Cortex of kidney (tissue), 1 donor: ENCODE results near the gene H19.

Experiments used
- DNase-seq: peaks from one replicate; lab custom pipeline; 2025; lab: John Stamatoyannopoulos, UW

H19 gene

DNA sequence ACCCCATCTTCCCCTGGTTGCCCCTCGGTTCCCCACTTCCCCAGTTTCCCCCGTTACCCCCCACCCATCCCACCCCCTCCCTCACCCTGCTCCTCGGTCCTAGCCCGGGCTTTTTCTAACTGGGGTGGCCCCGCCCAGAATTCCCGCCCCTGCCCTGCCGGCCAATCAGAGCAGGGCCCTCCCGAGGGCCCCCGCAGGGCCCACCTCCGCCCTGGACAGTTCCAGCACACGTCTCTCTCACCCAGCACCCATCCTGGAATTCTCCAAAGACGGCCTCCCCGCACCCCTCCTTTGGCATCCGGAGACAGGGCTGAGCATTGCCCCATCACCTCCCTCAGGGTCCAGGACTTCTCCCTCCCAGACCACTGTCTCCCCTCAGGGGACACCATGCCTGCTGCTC is at the start of gene H19:
H19 (minus strand) TSS at position 88 of the 400 bp plus-strand sequence.
- no peak for DNase-seq

DNA sequence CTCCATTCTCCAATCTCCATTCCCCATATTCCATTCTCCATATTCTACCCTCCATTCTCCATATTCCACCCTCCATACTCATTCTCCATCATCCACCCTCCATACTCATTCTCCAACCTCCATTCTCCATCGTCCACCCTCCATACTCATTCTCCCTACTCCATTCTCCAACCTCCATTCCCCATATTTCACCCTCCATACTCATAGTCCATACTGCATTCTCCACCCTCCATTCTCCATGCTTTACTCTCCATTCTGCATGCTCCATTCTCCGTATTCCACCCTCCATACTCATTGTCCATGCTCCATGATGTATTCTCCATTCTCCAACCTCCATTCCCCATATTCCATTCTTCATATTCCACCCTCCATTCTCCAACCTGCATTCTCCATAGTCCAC is 44.3 kb upstream of the H19 start:
- no peak for DNase-seq

DNA sequence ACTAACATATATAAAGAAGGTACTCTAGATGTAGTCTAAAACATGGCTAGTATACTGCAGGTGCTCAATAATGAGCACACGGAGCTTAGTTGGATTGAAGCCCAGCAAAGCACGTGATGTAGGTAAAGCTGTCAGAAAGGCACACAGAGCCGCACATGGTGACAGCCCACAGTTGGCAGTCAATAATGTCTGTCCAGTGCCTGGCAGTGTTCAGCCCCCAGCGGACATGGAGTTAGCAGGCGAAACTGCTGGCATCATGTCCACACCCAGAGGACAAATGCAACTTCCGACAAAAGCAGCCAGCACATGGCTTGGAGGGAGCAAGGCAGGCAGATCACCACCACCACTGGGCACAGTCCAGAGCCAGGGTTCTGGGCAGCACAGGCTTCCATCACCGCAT is 43.5 kb upstream of the H19 start:
- DNase-seq: no peak

DNA sequence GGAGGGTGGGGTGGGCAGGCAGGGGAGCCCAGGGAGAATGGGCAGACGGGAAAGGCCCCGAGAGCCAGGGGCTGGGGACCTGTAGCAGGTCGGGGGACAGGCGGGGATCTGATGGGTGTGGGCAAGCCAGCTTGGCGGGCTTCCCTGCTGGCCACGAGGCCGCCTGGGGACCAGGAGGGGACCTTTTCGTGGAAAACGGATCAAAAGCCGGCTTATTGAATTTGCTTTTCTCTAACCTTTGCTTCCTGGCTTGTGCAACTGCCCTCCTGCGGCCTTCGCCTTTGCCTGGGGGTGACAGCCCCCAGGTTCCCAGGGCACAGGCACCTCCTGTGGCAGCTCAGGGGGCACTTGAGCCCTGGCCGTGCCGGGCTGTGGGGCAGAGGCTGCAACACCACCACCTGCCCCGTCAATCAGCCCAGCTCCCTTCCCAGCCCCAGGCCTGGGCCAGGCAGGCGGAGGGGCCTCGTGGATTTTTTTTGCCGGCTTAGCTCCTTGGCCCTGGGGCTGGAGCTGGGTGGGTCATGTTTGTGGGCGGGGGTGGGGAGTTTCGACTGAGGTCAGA is 41.6 kb upstream of the H19 start:
- no peak for DNase-seq

DNA sequence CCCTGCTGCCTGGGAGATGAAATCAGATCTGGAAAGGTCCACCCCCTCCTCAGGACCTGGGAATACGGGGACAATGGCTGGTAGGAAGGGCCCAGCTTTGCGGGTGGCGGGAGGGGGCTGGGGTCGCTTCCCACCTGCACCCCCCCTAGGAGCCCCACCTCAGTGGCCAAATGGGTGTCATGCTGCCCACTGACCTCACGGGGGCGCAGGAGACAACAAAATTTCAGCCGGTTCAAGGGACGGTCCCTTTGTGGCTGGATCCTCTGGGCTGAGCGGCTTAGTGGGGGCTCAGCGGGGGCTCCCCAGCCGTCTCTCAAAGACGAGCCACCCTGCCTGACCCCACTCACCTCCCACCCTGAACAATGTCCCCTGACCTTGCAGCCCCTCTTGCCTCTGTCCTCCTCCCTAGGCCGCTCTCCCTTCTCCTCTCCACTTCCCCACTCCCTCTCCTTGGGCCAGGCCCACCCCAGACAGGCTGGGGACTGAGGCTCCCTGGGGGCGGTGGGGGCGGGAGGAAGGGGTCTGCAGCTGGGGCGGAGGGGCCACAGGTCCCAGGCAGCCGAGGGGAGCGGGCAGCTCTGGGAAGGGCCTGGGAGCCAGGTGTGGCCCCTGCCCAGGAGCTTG is 39.3 kb upstream of the H19 start:
- no peak for DNase-seq

DNA sequence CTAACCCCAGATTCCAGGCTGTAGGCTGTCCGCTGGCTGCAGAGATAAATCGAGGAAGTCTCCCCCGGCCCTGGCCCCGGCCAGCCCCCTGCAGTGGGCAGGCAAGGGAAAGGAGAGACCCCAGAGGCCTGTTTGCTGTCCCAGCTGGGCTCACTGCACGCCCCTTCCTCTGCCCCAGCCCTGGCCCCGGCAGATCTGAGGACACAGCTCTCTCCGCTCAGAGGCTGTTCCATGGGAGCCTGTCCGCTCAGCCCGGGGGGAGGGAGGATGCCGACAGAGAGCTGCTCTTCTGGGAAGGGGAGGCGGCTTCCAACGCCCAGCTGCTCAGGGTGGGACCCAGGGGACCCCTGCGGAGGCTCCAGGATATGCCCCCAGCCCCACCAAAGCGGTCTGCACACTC is 37.7 kb upstream of the H19 start:
- DNase-seq: no peak

DNA sequence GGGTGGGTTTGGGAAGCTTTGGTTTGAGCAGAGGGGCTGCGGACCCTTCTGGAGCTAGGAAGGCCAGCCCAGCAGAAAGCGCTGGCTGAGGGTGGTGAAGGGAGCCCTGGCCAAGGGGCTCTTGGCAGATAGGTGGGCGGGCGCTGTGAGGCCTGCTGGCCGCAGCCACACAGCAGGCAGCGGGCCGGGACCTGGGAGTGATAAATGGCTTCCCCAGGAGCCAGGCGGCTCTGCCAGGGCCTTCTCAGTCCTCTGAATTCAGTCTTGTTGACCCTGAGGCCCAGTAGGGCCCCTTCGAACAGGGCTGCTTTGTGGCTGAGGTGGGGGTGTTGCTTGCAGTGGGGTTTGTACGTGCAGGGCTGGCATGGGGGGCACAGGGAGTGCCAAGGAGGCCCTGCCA is 33.4 kb upstream of the H19 start:
- no peak for DNase-seq

DNA sequence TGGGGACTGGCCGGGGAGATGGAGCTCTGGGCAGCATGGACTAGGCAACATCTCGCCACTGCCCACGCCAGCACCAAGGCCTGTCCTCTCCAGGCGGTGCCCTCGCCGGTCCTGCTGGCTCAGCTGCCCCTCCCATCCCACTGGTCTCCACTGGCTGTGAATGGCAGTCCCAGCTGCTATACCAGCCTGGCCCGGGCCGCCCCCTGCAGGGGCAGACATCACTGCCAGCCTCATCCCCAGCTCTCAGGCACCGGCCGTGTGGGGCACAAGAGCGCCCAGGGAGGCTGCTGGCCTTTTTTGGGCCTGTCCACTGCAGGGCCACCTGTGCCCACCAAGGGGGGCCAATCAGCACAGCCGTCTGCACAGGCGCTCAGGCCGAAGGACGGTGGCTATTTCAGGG is 30.1 kb upstream of the H19 start:
- DNase-seq: no peak

DNA sequence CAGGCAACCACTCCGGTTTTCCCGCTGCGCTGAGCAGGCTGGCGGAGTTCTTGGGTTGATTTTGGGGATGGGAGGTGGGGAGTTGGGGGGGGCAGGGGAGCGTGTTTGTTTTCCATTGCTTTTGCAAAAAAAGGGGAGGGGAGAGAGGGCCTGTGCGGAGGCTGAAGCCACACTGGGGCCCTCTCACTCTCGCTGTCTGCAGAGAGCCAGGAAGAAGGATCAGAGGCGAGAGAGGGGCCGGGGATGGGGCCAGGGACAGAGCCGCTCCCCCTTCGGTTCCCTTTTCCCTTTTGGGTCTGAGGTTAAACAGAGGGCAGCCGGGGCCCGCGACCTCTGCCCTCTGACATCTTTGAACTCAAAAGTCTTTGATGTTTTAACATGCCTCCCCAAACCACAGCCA is 17.4 kb upstream of the H19 start:
- no peak for DNase-seq

DNA sequence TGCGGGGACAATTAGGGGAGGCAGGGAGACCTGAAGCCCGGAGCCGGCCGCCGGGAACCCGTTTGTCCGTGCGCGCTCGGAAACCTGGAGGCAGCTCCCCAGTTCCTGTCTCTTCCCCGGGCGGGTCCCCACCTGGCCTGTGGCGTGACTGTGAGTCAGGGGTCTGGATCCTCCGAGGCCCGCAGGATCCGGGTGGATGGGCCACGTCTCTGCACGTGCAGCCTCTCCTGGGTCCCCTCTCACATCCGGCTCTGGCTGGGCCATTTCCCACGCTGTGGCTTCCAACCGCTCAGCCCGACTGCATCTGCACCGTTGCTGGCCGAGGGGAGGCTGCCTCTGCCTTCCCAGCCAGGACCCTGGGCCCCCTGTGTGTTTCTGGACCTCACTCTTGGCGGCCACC is 14.8 kb upstream of the H19 start:
- no peak for DNase-seq

DNA sequence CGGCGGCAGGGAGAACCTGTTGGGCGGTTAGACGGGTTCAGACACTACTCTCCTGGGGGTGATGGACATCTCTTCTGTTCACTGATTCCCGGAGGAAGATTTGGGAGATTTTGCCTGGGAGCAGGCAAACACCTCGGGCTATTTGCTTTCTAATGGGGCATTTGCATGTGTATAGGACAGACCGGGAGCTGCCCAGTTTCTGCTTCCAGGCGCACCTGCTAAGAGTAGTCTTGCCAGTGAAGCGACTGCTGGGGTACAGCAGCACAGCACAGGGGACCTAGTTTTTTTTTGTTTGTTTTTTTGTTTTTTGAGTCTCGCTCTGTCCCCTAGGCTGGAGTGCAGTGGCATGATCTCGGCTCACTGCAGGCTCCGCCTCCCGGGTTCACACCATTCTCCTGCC is 6.8 kb upstream of the H19 start:
- no peak for DNase-seq

DNA sequence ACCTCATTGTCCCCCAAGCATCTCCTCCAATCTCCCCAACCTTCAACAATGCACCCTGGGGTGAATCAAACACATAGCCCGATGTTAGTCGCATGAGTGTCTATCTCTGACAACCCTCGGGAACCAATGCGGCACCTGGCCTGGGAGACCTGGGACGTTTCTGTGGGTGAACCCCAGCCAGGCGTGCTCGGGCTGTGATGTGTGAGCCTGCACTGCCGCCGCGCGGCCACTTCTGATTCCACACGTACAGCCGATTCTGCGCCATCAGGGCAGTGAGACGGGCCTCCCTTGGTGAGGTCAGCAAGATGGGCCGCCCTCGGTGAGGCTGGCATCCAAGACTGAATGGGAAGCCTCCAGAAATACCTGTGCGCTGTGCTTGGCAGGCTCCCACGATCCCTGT is 5.2 kb upstream of the H19 start:
- no peak for DNase-seq

DNA sequence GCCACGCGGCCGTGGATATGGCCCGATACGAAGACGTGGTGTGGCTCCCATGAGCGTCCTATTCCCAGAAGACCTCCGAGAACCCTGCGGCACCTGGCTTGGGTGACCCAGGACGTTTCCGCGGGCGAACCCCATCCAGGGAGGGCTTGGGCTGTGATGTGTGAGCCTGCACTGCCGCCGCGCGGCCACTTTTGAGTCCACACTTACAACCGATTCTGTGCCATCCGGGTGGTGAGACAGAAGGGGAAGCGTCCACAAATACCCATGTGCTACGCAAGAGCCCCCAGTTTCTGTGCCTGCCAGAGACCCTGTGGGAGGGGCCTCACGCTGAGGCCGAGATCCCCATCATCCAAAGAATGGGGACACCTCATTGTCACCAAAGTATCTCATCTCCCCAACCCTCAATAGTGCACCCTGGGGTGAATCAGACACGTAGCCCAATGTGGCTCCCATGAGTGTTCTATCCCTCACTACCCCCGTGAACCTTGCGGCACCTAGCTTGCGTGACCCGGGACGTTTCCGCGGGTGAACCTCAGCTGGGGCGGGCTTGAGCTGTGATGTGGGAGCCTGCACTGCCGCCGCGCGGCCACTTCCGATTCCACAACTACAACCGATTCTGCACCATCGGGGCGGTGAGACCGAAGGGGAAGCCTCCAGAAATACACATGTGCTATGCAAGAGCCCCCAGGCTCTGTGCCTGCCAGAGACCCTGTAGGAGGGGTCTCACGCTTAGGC is 4.6 kb upstream of the H19 start:
- DNase-seq: no peak

DNA sequence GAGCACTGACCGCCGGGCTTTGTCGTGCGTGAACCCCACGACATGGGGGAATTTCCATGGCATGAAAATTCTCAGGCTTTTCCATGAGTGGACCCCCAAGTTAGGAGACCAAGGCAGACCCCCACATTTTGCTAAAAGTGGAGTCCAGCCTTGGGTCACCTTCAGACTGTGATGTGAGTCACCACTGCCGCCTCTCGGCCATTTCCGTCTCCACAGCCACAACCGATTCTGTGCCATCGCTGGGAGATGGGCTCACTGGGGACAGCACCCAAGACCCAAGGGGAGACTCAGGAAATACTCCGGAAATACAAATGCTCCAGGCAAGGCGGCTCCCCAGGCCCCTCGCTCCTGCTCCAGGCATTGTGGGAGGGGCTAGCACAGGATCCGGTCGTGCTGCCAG is 1.2 kb upstream of the H19 start:
- no peak for DNase-seq

DNA sequence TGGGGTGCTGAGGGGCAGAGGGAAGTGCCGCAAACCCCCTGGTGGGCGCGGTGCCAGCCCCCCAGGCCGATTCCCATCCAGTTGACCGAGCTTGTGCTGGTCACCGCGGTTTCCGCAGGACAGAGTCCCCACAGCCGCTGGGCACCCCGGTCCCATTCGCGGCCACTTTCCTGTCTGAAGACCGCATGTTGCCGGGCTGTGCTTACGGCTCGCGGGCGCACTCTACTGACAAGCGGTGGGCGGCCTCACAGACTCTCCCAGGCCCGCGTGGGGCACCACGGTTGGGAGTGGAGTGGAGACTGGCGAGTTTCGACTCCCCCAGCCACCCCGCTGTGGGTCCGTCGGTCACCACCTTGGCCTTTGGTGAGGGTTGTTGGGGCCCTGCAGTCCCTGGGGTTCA is 648 bp upstream of the H19 start:
- DNase-seq: no peak

DNA sequence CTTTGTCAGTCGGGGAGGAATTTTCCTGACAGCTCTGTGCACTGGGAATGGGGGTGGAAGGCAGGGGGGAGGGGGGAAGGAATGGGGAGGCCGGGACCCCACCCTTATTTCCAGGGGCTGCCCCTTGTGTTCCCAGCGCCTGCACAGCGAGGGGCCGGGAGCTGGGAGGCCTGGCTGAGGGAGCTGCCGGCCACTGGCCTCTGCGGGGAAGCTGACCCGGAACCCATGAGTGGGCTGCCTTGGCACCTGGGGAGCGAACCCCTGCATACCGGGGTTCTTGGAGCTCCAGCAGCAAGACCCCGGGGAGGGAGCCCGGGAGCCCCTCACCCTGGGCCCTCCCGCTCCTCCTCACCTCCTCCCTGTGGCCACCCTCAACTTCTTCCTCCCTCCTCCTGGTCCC is 3.5 kb downstream of the H19 start:
- no peak for DNase-seq

DNA sequence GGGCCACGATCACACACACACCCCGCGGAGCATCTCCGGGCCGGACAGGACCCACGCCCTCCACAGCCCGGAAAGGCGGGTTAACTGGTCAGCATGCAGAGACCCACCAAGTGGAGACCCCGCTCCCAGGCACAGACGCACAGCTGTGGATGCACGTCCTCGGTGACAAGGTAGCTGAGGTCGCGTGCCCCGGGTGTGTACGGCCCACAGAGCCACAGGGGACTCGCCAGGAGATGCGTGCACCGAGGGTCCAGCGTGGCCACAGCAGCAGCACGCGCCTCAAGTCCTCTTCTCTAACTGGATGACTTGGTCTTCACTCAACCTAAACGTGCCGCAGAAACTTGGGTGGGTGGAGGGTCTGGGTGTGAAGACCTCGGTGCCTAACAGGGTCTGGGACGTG is 5.5 kb downstream of the H19 start:
- no peak for DNase-seq

DNA sequence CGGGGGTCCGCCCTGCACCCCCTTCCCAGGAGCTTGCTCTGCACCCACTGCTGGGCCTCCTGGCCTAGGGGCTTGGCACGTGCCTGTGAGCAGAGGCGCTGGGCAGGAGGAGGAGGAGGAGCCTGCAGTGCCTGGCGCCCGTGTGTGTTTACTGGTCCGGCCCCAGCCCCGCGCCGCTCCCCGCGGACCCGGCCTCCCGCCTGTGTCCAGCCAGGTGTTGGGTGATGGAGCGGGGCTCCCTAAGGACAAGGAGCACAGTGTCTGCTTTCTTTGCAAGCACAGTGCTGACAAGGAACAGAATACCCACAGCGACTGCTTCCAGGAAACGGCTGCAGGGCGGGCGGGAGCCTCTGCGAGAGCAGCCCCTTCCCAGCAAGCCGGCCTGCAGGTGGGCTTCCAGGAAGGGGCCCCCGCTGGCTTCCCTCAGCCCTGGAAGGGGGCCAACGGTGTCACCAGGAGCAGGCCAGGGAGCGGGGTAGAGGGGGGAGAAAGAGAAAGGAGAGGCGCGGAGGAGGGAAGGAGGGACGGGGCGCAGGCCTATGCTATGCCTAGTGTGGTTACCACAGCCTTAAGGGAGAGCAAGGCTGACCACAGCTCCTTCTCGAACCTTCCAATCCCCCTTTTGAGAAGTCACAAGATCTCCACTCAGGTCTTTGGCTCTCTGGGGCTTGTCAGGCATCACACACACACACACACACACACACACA is 6.6 kb downstream of the H19 start:
- no peak for DNase-seq

DNA sequence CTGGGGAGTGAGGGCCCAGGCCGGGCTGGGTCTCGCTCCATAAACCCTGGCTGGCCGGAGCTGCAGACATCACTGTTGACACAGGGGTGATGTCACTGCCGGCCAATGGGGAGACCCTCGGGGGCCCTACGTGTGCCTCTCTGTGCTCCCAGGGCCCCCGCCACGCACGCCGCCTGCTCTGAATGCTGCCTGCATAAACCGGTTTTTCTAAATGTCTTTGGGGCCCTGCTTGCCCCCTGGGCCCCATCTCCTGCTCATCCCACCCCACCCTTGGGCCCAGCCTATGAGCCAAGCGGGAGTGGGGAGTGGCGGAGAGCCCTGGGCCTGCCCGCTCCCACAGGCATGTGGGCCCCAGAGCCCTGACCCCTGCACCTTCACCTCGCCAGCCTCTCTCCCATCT is 7.7 kb downstream of the H19 start:
- DNase-seq: no peak

DNA sequence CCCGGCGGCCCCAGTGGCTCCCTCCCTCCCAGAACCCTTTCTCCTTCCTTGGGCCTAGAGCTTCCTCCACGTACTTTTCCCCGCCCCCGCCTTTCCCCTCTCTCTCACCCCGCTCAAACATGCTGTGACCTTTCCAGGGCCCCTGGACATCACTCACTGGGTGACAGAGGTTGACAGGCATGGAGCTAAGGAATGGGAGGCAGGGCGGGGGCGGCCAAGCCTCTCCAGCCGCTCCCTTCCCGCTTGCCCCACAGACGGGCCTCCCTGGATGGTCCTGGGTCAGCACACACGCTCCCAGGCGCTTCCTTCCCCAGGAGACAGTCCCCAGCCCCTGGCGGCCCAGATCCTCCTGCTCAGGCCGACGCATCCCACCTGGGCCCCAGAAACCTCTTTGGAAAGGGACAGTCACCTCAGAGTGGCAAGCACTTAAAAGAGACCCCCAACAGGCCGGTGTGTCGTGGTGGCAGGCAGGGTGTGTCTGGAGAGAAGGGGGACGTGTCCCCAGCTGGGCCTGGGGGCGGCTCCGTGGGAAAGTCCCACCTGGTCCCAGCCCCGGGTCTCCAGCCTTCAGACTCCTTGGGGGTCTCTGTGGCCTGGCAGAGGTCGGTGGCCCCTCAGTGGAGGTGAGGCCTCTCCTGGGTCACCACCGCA is 8.8 kb downstream of the H19 start:
- no peak for DNase-seq

DNA sequence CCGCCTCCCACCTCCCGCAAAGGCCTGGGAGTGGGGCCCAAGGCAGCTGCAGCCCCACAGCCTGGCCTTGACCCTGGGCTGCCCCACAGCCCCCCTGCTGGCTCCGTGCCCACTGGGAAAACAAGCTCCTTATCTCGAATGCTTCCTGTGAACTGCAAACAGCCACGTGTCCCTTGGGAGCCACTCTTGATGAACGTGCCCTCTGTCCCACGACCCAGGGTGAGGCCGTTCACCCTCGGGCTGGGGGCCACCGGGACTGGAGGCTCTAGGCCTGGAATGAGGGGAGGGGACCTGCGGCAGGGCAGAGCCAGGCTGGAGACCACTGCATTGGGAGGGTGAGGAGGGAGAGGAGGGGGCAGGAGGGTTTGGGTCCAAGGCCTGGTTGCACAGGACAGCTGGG is 9.5 kb downstream of the H19 start:
- DNase-seq: no peak

DNA sequence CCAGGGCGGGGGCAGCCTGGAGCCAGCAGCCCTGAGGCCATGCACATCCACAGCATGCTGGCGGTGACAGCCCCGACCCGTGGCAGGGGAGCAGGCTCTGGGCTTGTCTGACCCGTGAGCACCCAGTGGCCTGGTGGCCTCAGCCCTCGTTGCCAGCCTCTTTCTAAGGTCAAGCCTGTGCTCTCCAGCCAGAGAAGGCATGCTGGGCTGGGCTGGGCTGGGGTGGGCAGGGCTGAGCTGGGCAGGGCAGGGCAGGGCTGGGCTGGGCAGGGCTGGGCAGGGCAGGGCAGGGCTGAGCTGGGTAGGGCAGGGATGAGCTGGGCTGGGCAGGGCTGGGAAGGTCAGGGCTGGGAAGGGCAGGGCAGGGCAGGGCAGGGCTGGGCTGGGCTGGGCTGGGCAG is 10.6 kb downstream of the H19 start:
- DNase-seq: no peak

DNA sequence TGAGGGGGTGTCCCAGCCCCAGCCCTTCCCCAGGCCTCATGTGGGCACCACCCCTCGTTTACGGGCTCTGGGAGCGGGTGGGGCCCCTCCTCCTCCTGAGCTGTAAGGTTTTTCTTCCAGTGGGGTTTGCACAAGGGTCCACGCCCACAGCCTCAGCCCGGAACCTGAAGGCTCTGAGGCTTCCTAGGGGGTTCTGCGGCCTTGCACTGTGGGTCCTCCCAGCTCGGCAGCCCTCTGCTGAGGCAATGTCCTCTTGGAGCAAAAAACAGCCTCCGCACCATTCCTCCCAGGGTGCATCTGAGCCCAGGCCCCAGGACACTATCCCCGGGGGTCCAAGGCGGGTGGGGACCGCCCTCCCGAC is 14.1 kb downstream of the H19 start:
- no peak for DNase-seq
